GM21367 (cell line): ENCODE measurements around the gene ALKBH1.
"Not testable (repeated sequence)": the region's sequence is repeated elsewhere in the genome, so short reads cannot be mapped to it uniquely, and the experiment has no call there.

Source experiments
- ATAC-seq: cut with Tn5 transposase; IDR thresholded peaks from one replicate; pipeline ENCODE4 v1.9.1; 2021; ENCODE audit not compliant: unreplicated experiment

Gene ALKBH1

GRCh38 chr14:77707724-77708408 lies at the start of gene ALKBH1, which contains the start of gene SLIRP:
TSS of gene ALKBH1 (minus strand) at chr14:77708023. CDS start at chr14:77708004, 19 bp downstream.
TSS of gene SLIRP (plus strand) at chr14:77708103. CDS start at chr14:77708112, 9 bp downstream.
- ATAC-seq: peak; percentile 97

- ATAC-seq: no peak
Observed at GRCh38 chr14:77752799-77753516, 45.1 kb upstream of the ALKBH1 start.

- ATAC-seq: no peak
Observed at GRCh38 chr14:77752266-77752665, 44.4 kb upstream of the ALKBH1 start.

GRCh38 chr14:77747425-77747824 lies 39.6 kb upstream of the ALKBH1 start:
- not testable (repeated sequence) for ATAC-seq

- ATAC-seq: no peak
Observed at GRCh38 chr14:77746064-77746702, 38.4 kb upstream of the ALKBH1 start.

GRCh38 chr14:77741438-77741837 lies 33.6 kb upstream of the ALKBH1 start:
- no peak for ATAC-seq

- ATAC-seq: no peak
Observed at GRCh38 chr14:77738559-77739250, 30.9 kb upstream of the ALKBH1 start.

GRCh38 chr14:77730976-77731497 lies 23.2 kb upstream of the ALKBH1 start:
- no peak for ATAC-seq

- ATAC-seq: no peak
Observed at GRCh38 chr14:77722301-77722700, 14.5 kb upstream of the ALKBH1 start.

GRCh38 chr14:77721437-77721836 lies 13.6 kb upstream of the ALKBH1 start:
- ATAC-seq: no peak

GRCh38 chr14:77717608-77718305 lies 9.9 kb upstream of the ALKBH1 start:
- no peak for ATAC-seq

GRCh38 chr14:77714926-77715325 lies 7.1 kb upstream of the ALKBH1 start:
- no peak for ATAC-seq

GRCh38 chr14:77710364-77710763 lies 2.5 kb upstream of the ALKBH1 start:
- no peak for ATAC-seq

- ATAC-seq: no peak
Observed at GRCh38 chr14:77709412-77709811, 1.6 kb upstream of the ALKBH1 start.

GRCh38 chr14:77708749-77709148 lies 926 bp upstream of the ALKBH1 start:
- ATAC-seq: no peak

- peak; percentile 20 for ATAC-seq
Observed at GRCh38 chr14:77707355-77707723, 484 bp downstream of the ALKBH1 start.

- ATAC-seq: no peak
Observed at GRCh38 chr14:77691259-77691658, 16.6 kb downstream of the ALKBH1 start.

- no peak for ATAC-seq
Observed at GRCh38 chr14:77682158-77682553, 25.7 kb downstream of the ALKBH1 start.

- no peak for ATAC-seq
Observed at GRCh38 chr14:77681196-77682157, 26.3 kb downstream of the ALKBH1 start.
